HG03045 (cell line): Measurements from ENCODE around the gene PSME2.

Experiments used
- ATAC-seq: cut with Tn5 transposase; IDR thresholded peaks from one replicate; pipeline ENCODE4 v1.9.1; 2021; ENCODE audit warnings: mild to moderate bottlenecking, moderate library complexity; ENCODE audit not compliant: unreplicated experiment

PSME2 gene

GRCh38 chr14:24095271-24096068, 50.9 kb downstream of the PSME2 start:
- ATAC-seq: peak; percentile 48

- ATAC-seq: no peak
Measured at GRCh38 chr14:24094841-24095270, 51.6 kb downstream of the PSME2 start.

GRCh38 chr14:24093901-24094840, 52.2 kb downstream of the PSME2 start, which contains the start of gene PCK2:
PCK2 (plus strand) TSS chr14:24094311; CDS start chr14:24094406, 95 bp downstream.
- ATAC-seq: peak; percentile 59
